Astrocyte (in vitro differentiated cells and primary cell): ENCODE measurements around the gene CPEB4. TPM values are rescaled to one million over a fixed set of nuclear protein-coding genes. Genes with fewer than 3 reads are reported as not detected.
A peak's percentile ranks its signal among the peaks of the same experiment; 100 is the strongest.

Experiments
- DNase-seq: peaks from one replicate; pipeline ENCODE4 v3.0.0-alpha.2; 2010; ENCODE audit warnings: low read depth
- FAIRE-seq: peaks from 2 replicates; lab custom pipeline; 2011; peaks lifted over from hg19 to GRCh38; lab: Jason Lieb, UNC
- H2AFZ ChIP-seq: 2 replicates; pipeline ENCODE4 v1.6.0; 2012; ENCODE audit warnings: low read depth, low read length, inconsistent platforms
- H3K27ac ChIP-seq: 2 replicates; pipeline ENCODE4 v1.5.1; 2011; ENCODE audit warnings: low read depth, low read length, inconsistent platforms
- H3K27me3 ChIP-seq: 2 replicates; pipeline ENCODE4 v1.6.0; 2011; ENCODE audit warnings: low read length, inconsistent platforms; ENCODE audit not compliant: insufficient read depth
- H3K36me3 ChIP-seq: 2 replicates; pipeline ENCODE4 v1.5.1; 2011; ENCODE audit warnings: low read length, inconsistent platforms; ENCODE audit not compliant: insufficient read depth
- H3K4me1 ChIP-seq: 2 replicates; pipeline ENCODE4 v1.5.1; 2011; ENCODE audit warnings: low read length, inconsistent platforms; ENCODE audit not compliant: insufficient read depth
- H3K4me2 ChIP-seq: 2 replicates; pipeline ENCODE4 v1.6.0; 2012; ENCODE audit warnings: low read length, inconsistent platforms
- H3K4me3 ChIP-seq: 2 replicates; pipeline ENCODE4 v1.5.1; 2011; ENCODE audit warnings: low read depth, mild to moderate bottlenecking, low read length, inconsistent platforms; ENCODE audit not compliant: insufficient read depth
- H3K79me2 ChIP-seq: 2 replicates; pipeline ENCODE4 v1.6.0; 2012; ENCODE audit warnings: mild to moderate bottlenecking, low read length, inconsistent platforms; ENCODE audit not compliant: insufficient read depth
- H3K9ac ChIP-seq: 2 replicates; pipeline ENCODE4 v1.6.0; 2012; ENCODE audit warnings: mild to moderate bottlenecking, low read length, inconsistent platforms
- H3K9me3 ChIP-seq: 2 replicates; pipeline ENCODE4 v1.5.1; 2012; ENCODE audit warnings: low read depth, mild to moderate bottlenecking, low read length, inconsistent platforms; ENCODE audit not compliant: insufficient read depth
- H4K20me1 ChIP-seq: 2 replicates; pipeline ENCODE4 v1.6.0; 2012; ENCODE audit warnings: low read length, inconsistent platforms; ENCODE audit not compliant: insufficient read depth
- H3K27ac Mint-ChIP-seq: one replicate; pipeline ENCODE4 v1.8.0; 2021; ENCODE audit warnings: mild to moderate bottlenecking, mixed read lengths; ENCODE audit not compliant: unreplicated experiment
- H3K27me3 Mint-ChIP-seq: one replicate; pipeline ENCODE4 v1.8.0; 2021; ENCODE audit warnings: low read depth, mixed read lengths; ENCODE audit not compliant: unreplicated experiment
- H3K36me3 Mint-ChIP-seq: one replicate; pipeline ENCODE4 v1.8.0; 2021; ENCODE audit warnings: low read depth, mixed read lengths; ENCODE audit not compliant: unreplicated experiment
- H3K4me1 Mint-ChIP-seq: one replicate; pipeline ENCODE4 v1.8.0; 2021; ENCODE audit warnings: low read depth, mixed read lengths; ENCODE audit not compliant: unreplicated experiment
- H3K4me3 Mint-ChIP-seq: one replicate; pipeline ENCODE4 v1.8.0; 2021; ENCODE audit warnings: mild to moderate bottlenecking, moderate library complexity, mixed read lengths; ENCODE audit not compliant: unreplicated experiment
- H3K9me3 Mint-ChIP-seq: one replicate; pipeline ENCODE4 v1.8.0; 2021; ENCODE audit warnings: mild to moderate bottlenecking, mixed read lengths; ENCODE audit not compliant: unreplicated experiment
- EZH2 ChIP-seq: IDR thresholded peaks from 2 replicates; pipeline ENCODE4 v1.6.1; 2012; ENCODE audit warnings: mild to moderate bottlenecking, low read length, inconsistent platforms; ENCODE audit not compliant: insufficient read depth
- total RNA-seq: library from RNA; stranded (reverse); gene quantifications from 2 replicates; pipeline ENCODE4 v1.2.1, GENCODE V29; 2021
- TF ChIP-seq, protein P1 (sequence below): IDR thresholded peaks from 2 replicates; pipeline ENCODE4 v1.5.1; 2011; ENCODE audit warnings: low read depth, mild to moderate bottlenecking, inconsistent platforms, low read length, moderate library complexity; ENCODE audit not compliant: insufficient read depth

Gene CPEB4
- total RNA-seq, 1 donor from 2014 or later, result 37.2 TPM

DNA sequence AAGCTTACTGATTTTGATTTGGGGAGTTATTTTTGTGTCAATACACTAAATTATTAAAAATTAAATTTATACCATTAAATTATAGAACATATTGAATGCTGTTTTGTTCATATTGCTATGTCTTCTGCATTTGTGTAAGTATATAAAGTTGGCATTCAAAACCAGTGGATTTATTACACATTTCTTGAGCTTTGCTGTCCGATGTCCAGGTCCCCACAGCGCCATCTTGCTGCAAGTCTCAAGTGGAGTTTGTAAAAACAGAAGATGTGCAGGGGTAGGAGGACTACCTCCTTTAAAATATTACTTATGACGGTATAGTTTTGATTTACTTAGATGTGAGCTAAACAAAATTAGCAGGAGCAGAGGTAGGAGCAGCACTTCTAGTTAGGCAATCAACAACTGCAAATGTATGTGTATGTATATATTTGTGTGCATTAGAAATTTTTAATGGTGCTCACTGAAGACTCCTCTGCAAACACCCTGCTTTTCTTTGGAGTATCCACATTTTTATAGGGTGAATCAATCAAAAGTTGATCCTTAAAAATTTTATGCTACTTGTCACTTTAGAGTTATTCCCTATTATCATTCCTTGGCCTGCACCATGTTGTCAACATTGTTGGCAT, 37.4 kb downstream of the CPEB4 start:
- no peak overlapping the region for H3K4me3 Mint-ChIP-seq
- Histone ChIP-seq H3K4me3 (no peak overlapping the region), H2AFZ (no peak overlapping the region), H3K4me1 (peaks cover 10% of the 10 kb centered on the region), H3K27ac (no peak overlapping the region), H3K9me3 (no peaks in the 10 kb centered on the region), H3K79me2 (peaks cover 76% of the 10 kb centered on the region), H3K36me3 (no peaks in the 10 kb centered on the region), H3K4me2 (no peak overlapping the region), H3K9ac (no peak overlapping the region), H3K27me3 (no peaks in the 10 kb centered on the region), H4K20me1 (peaks cover 43% of the 10 kb centered on the region)
- no peak for TF ChIP-seq EZH2
- TF ChIP-seq, protein P1, sequence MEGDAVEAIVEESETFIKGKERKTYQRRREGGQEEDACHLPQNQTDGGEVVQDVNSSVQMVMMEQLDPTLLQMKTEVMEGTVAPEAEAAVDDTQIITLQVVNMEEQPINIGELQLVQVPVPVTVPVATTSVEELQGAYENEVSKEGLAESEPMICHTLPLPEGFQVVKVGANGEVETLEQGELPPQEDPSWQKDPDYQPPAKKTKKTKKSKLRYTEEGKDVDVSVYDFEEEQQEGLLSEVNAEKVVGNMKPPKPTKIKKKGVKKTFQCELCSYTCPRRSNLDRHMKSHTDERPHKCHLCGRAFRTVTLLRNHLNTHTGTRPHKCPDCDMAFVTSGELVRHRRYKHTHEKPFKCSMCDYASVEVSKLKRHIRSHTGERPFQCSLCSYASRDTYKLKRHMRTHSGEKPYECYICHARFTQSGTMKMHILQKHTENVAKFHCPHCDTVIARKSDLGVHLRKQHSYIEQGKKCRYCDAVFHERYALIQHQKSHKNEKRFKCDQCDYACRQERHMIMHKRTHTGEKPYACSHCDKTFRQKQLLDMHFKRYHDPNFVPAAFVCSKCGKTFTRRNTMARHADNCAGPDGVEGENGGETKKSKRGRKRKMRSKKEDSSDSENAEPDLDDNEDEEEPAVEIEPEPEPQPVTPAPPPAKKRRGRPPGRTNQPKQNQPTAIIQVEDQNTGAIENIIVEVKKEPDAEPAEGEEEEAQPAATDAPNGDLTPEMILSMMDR, result peak; percentile 59
- H3K4me1 Mint-ChIP-seq, result peaks cover 26% of the 10 kb centered on the region
- H3K27me3 Mint-ChIP-seq, result no peaks in the 10 kb centered on the region
- H3K27ac Mint-ChIP-seq, result no peak overlapping the region
- FAIRE-seq, result no peak
- DNase-seq, result no peak
- peaks cover 7% of the 10 kb centered on the region for H3K36me3 Mint-ChIP-seq
- H3K9me3 Mint-ChIP-seq, result no peaks in the 10 kb centered on the region

DNA sequence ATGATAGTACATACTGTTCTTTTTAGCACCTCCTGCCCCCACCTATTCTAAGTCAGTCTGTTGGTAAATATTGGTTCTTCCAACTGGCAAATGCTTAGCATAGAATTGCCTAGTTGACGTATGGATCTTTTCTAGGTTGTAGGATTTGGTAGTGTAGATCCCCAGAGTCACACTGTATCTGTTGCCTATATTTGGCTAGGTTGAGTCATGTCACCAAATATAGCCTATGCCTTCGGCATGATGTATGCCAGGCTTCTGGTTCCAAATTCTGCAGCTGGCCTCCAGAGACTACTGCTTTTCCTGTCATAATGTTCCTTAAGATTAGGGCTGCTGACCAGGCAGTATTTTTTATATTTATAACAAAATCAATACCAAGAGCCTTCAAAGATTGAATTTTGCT, 38.2 kb downstream of the CPEB4 start:
- H3K4me1 Mint-ChIP-seq, result peaks cover 27% of the 10 kb centered on the region
- H3K27ac ChIP-seq, result peak overlapping the region; percentile 12
- TF ChIP-seq EZH2, result no peak
- TF ChIP-seq, protein P1, result no peak
- H3K9me3 ChIP-seq, result no peaks in the 10 kb centered on the region
- no peak overlapping the region for H3K27ac Mint-ChIP-seq
- peaks cover 73% of the 10 kb centered on the region for H3K79me2 ChIP-seq
- peak; percentile 41 for DNase-seq
- peaks cover 10% of the 10 kb centered on the region for H3K4me1 ChIP-seq
- H3K9me3 Mint-ChIP-seq, result no peaks in the 10 kb centered on the region
- no peak overlapping the region for H3K9ac ChIP-seq
- no peaks in the 10 kb centered on the region for H3K36me3 ChIP-seq
- H4K20me1 ChIP-seq, result peaks cover 48% of the 10 kb centered on the region
- H3K36me3 Mint-ChIP-seq, result peaks cover 5% of the 10 kb centered on the region
- FAIRE-seq, result no peak
- H2AFZ ChIP-seq, result no peak overlapping the region
- no peak overlapping the region for H3K4me3 ChIP-seq
- H3K27me3 Mint-ChIP-seq, result no peaks in the 10 kb centered on the region
- H3K27me3 ChIP-seq, result no peaks in the 10 kb centered on the region
- peak overlapping the region; percentile 49 for H3K4me2 ChIP-seq
- H3K4me3 Mint-ChIP-seq, result no peak overlapping the region

DNA sequence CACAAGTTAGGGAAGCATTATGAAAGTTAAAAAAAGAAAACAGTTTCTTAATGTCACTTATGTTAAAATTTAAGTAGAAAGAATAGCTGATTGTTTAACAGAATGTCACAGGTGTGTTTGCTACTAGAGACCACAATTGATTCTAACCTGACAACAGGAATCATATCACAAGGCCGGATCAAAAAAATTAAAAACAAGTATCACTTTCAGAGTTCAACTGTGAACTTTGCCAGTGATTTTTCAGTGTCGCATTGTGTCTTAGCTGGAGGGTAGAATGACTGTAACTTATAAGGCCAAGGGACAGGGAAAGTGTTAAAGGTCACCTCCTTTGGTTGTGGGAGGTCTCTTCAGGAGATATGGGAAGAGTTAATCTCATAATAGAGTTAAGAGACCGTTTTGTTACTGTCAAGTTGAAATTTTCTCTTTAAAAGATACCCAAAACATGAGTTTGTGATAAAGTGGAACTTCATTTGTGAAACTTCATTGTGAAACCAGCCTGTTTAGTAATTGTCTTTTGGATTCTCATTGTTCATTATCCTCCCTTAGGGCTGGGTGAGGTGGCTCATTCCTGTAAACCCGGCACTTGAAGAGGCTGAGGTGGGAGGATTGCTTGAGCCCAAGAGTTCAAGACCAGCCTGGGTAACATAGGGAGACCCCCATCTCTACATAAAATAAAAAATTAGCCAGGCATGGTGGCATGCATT, 40.9 kb downstream of the CPEB4 start:
- FAIRE-seq (no peak), DNase-seq (no peak)
- H3K4me3 ChIP-seq, result no peak overlapping the region
- H2AFZ ChIP-seq, result no peak overlapping the region
- peaks cover 5% of the 10 kb centered on the region for H3K36me3 Mint-ChIP-seq
- H3K27me3 ChIP-seq, result no peaks in the 10 kb centered on the region
- peaks cover 20% of the 10 kb centered on the region for H3K4me1 Mint-ChIP-seq
- peaks cover 55% of the 10 kb centered on the region for H3K79me2 ChIP-seq
- no peak overlapping the region for H3K27ac ChIP-seq
- no peaks in the 10 kb centered on the region for H3K36me3 ChIP-seq
- H3K4me2 ChIP-seq, result no peak overlapping the region
- no peak overlapping the region for H3K4me3 Mint-ChIP-seq
- H3K9me3 ChIP-seq, result no peaks in the 10 kb centered on the region
- H4K20me1 ChIP-seq, result peaks cover 48% of the 10 kb centered on the region
- H3K9me3 Mint-ChIP-seq, result no peaks in the 10 kb centered on the region
- no peak overlapping the region for H3K27ac Mint-ChIP-seq
- no peak for TF ChIP-seq EZH2
- TF ChIP-seq, protein P1, result no peak
- no peaks in the 10 kb centered on the region for H3K27me3 Mint-ChIP-seq
- peaks cover 5% of the 10 kb centered on the region for H3K4me1 ChIP-seq
- H3K9ac ChIP-seq, result no peak overlapping the region
